Body of pancreas (tissue), 4 donors: ENCODE results near the gene TFDP2. TPM values are rescaled to one million over a fixed set of nuclear protein-coding genes. Genes with fewer than 3 reads are reported as not detected.
A peak's percentile ranks its signal among the peaks of the same experiment; 100 is the strongest.
"Not testable (repeated sequence)": the region's sequence is repeated elsewhere in the genome, so short reads cannot be mapped to it uniquely, and the experiment has no call there.

Experiments used
- ATAC-seq: fragments of 150-250 bp; one replicate; pipeline ENCODE4 v1.9.1; 2016
- DNase-seq, 4 donors: peaks; one replicate each; pipeline ENCODE4 v3.0.0-alpha.2; 2019
- H3K27ac ChIP-seq, 4 donors: fragments of 200-600 bp; sonication (generic); 1 replicate in 3 of 4; 2 replicates in 1 of 4; pipeline versions ENCODE4 v1.5.1 to v1.6.1; 2016 to 2019; ENCODE audit warnings: mild to moderate bottlenecking in 1 of 4, mixed read lengths in 1 of 4, moderate library complexity in 1 of 4
- H3K27me3 ChIP-seq, 2 donors: fragments of 200-600 bp; sonication (generic); one replicate each; pipeline ENCODE4 v1.6.0; 2016; ENCODE audit warnings: mild to moderate bottlenecking in 1 of 2
- H3K36me3 ChIP-seq, 2 donors: fragments of 200-600 bp; sonication (generic); replicated peaks in 1 of 2; 2 replicates each; pipeline ENCODE4 v1.5.1; 2016; ENCODE audit warnings: low read depth in 2 of 2; ENCODE audit not compliant: insufficient read depth in 1 of 2
- H3K4me1 ChIP-seq: fragments of 200-600 bp; sonication (generic); one replicate; pipeline ENCODE4 v1.6.0; 2016
- H3K4me3 ChIP-seq, 2 donors: fragments of 200-600 bp; sonication (generic); 1 replicate in 1 of 2; 2 replicates in 1 of 2; pipeline ENCODE4 v1.5.1; 2016 to 2019
- H3K9me3 ChIP-seq, 3 donors: fragments of 200-600 bp; sonication (generic); 1 replicate in 2 of 3; 2 replicates in 1 of 3; pipeline ENCODE4 v1.5.1; 2016
- CTCF ChIP-seq, 7 experiments: fragments of 450-650 bp in 4 of 7; fragments of 200-600 bp in 3 of 7; sonication (generic) in 3 of 7; IDR thresholded peaks; one replicate each; pipeline ENCODE4 v1.5.1; 2016 to 2019; ENCODE audit warnings: antibody characterized with exemption in 7 of 7
- POLR2A ChIP-seq, 3 donors: fragments of 450-650 bp; IDR thresholded peaks; one replicate each; pipeline ENCODE4 v1.6.1; 2016; ENCODE audit warnings: antibody characterized with exemption in 3 of 3, mild to moderate bottlenecking in 2 of 3
- WGBS, 2 donors: methylation state at CpG; one replicate each; pipeline ENCODE4 v1.1.5; 2017; 5-methylcytosine and 5-hydroxymethylcytosine counted together
- intact Hi-C: fragments of 100-400 bp; cut with DNase I; formaldehyde crosslinking; loops from one replicate; pipeline ENCODE4 v1.15.1; 2023
- total RNA-seq, 2 donors: library from RNA; depleted of rRNA; stranded (reverse); fragments of >200 nt; gene quantifications; one replicate each; pipeline ENCODE4 v1.1.0, GENCODE V29; 2016

TFDP2 gene
- total RNA-seq, 2 donors from 2014 or later = 8.9 to 21.5 TPM

DNA sequence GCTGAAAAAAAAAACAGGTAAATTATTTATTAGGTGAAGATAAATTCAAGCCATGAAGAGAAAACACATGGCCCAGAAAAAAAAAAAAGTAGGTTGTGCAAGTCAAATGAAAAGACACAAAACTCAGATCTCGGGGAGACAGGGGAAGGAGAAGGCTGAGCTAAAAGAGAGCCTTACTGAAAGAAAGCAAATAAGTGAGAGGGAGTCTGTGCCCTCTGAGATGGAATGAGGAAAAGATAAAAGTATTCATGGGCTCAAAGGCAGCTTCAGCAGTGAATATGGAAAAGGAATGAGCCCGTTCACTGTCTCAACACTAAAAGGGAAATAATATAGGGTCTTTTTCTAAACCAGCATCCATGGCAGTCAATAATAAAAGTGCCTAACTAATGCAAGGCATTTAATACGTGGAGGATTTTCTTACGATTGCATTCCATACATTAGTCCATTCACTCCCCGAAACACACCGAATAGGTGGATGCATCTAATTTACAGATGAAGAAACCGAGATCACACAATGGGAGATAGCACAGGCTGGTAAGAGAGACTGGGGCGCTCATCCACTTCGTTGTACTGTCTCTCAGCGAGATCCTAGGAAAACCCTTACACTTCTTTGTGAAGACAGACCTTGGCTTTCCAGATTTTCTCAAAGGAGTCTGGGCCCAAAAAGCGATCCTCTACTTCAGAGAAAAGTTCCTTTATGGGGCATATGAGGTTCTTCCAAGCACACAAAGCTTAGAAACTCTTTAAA is 1.1 kb downstream of the TFDP2 start:
- intact Hi-C loops = no loop called here
- 11 to 12% methylated on average over 11 of the region's 11 CpGs for WGBS, 2 donors
- DNase-seq = no peak

DNA sequence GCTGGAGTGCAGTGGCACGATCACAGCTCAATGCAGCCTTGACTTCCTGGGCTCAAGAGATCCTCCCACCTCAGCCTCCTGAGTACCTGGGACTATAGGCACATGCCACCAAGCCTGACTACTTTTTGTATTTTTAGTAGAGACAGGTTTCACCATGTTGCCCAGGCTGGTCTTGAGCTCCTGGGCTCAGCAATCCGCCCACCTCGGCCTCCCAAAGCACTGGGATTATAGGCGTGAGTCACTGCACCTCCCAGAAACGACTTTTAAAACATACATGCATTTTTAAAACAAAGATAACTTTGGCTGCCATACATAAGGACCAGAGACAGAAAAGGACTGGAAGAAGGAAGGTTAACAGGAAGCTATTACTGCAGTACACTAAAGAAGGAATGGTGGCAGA is 4.8 kb downstream of the TFDP2 start:
- peaks cover 18% of the 10 kb centered on the region for H3K4me1 ChIP-seq
- DNase-seq, ATAC-seq, H3K4me3 ChIP-seq, H3K36me3 ChIP-seq, H3K27ac ChIP-seq, intact Hi-C loops, H3K27me3 ChIP-seq, H3K9me3 ChIP-seq: not testable (repeated sequence)
- WGBS, 2 donors = 84 to 96% methylated on average over 5 of the region's 5 CpGs

More for the DNA sequence above, 1.1 kb downstream of the TFDP2 start:
- Histone ChIP-seq H3K9me3 (no peaks in the 10 kb centered on the region), H3K27me3 (no peaks in the 10 kb centered on the region), H3K36me3 (no peaks in the 10 kb centered on the region), H3K4me3 (peak overlapping the region; percentile 61 to 77), H3K4me1 (peaks cover 20% of the 10 kb centered on the region), H3K27ac (peak overlapping the region in 3 of 4 donors; percentile 82 to 91 (median 88))
- TF ChIP-seq POLR2A (IDR thresholded peaks at IDR 0.05) (no peak), CTCF (IDR thresholded peaks at IDR 0.05) (no peak)
- no peak for ATAC-seq

DNA sequence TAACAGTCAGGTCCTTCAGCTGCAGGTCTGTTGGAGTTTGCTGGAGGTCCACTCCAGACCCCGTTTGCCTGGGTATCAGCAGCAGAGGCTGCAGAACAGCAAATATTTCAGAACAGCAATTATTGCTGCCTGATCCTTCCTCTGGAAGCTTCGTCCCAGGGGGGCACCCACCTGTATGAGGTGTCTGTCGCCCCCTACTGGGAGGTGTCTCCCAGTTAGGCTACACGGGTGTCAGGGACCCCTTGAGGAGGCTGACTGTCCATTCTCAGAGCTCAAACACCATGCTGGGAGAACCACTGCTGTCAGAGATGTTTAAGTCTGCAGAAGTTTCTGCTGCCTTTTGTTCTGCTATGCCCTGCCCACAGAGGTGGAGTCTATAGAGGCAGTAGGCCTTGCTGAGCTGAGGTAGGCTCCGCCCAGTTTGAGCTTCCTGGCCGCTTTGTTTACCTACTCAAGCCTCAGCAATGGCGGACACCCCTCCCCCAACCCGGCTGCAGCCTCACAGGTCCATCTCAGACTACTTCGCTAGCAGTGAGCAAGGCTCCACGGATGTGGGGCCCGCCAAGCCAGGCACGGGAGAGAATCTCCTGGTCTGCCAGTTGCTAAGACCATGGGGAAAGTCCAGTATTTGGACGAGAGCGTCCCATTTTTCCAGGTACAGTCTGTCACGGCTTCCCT is 8.6 kb downstream of the TFDP2 start:
- 95 to 97% methylated on average over 4 to 15 of the region's 15 CpGs for WGBS, 2 donors
- H3K4me1 ChIP-seq, H3K9me3 ChIP-seq, H3K4me3 ChIP-seq, H3K27ac ChIP-seq, ATAC-seq, H3K27me3 ChIP-seq, intact Hi-C loops, DNase-seq, H3K36me3 ChIP-seq: not testable (repeated sequence)

- DNase-seq, H3K27me3 ChIP-seq, H3K4me3 ChIP-seq, H3K36me3 ChIP-seq, H3K4me1 ChIP-seq, intact Hi-C loops, H3K27ac ChIP-seq, H3K9me3 ChIP-seq, ATAC-seq: not testable (repeated sequence)
- 72 to 91% methylated on average over 2 of the region's 2 CpGs for WGBS, 2 donors
Observed at GRCh38 chr3:142137089-142137488, 12.3 kb downstream of the TFDP2 start.

GRCh38 chr3:142134799-142135325 is 14.5 kb downstream of the TFDP2 start:
- DNase-seq (no peak), ATAC-seq (no peak)
- Histone ChIP-seq H3K4me3 (no peak overlapping the region), H3K4me1 (no peaks in the 10 kb centered on the region), H3K27ac (no peak overlapping the region), H3K9me3 (no peaks in the 10 kb centered on the region), H3K27me3 (no peaks in the 10 kb centered on the region), H3K36me3 (no peaks in the 10 kb centered on the region)
- no peak for TF ChIP-seq POLR2A (IDR thresholded peaks at IDR 0.05)
- TF ChIP-seq CTCF (IDR thresholded peaks at IDR 0.05) = no peak
- intact Hi-C loops = no loop called here
- 43 to 65% methylated on average over 3 of the region's 3 CpGs for WGBS, 2 donors

- Histone ChIP-seq H3K36me3 (no peaks in the 10 kb centered on the region), H3K27ac (no peak overlapping the region), H3K4me1 (no peaks in the 10 kb centered on the region), H3K27me3 (no peaks in the 10 kb centered on the region), H3K9me3 (no peaks in the 10 kb centered on the region), H3K4me3 (no peak overlapping the region)
- intact Hi-C loops = no loop called here
- no peak for DNase-seq
- no peak for ATAC-seq
- WGBS, 2 donors = 98% methylated on average over 2 of the region's 2 CpGs
- TF ChIP-seq POLR2A (IDR thresholded peaks at IDR 0.05) (no peak), CTCF (IDR thresholded peaks at IDR 0.05) (no peak)
Observed at GRCh38 chr3:142129516-142130171, 19.7 kb downstream of the TFDP2 start.
